ENCODE results near the gene SOCS6.

GRCh38 chr18:70296781-70297180 lies 7.9 kb downstream of the SOCS6 start:
- no peak for TF ChIP-seq POLR2A (IDR thresholded peaks at IDR 0.05)
- TF ChIP-seq CTCF (IDR thresholded peaks at IDR 0.05), result no peak

Data from breast epithelium (tissue), 3 donors.